HEK293 (cell line): ENCODE results near the gene HS6ST3.

Experiments
- CTCF ChIA-PET: fragments of 350-600 bp; formaldehyde crosslinking; extraction: SDS; loops from one replicate; lab custom pipeline; 2021; ENCODE audit warnings: antibody characterized with exemption; lab: Yijun Ruan, JAX
- POLR2A ChIA-PET: fragments of 300-600 bp; formaldehyde crosslinking; extraction: SDS; loops from one replicate; lab custom pipeline; 2020; ENCODE audit warnings: antibody characterized with exemption, inconsistent platforms; lab: Yijun Ruan, JAX
- H3K27ac ChIP-seq: fragments of 200-500 bp; sonication (Bioruptor generic); 2 replicates; pipeline ENCODE4 v1.5.1; 2014; ENCODE audit warnings: low read depth, low read length, control low read depth, inconsistent platforms; ENCODE audit errors: extremely low read depth
- H3K36me3 ChIP-seq, 2 experiments: fragments of 200-500 bp in 1 of 2; sonication (Bioruptor generic) in 1 of 2; 1 replicate in 1 of 2; 2 replicates in 1 of 2; pipeline ENCODE4 v1.5.1; 2014 to 2017; ENCODE audit warnings: inconsistent platforms in 2 of 2, low read length in 2 of 2; ENCODE audit not compliant: control insufficient read depth in 2 of 2, insufficient read depth in 1 of 2
- H3K4me1 ChIP-seq: fragments of 200-500 bp; sonication (Bioruptor generic); 2 replicates; pipeline ENCODE4 v1.5.1; 2014; ENCODE audit warnings: mild to moderate bottlenecking, low read length, inconsistent platforms; ENCODE audit not compliant: control insufficient read depth, insufficient read depth
- H3K4me3 ChIP-seq: 2 replicates; pipeline ENCODE4 v1.5.1; 2011; ENCODE audit warnings: low read depth, mild to moderate bottlenecking, control low read depth, low read length, moderate library complexity
- H3K9me3 ChIP-seq: fragments of 200-500 bp; sonication (Bioruptor generic); 2 replicates; pipeline ENCODE4 v1.5.1; 2014; ENCODE audit warnings: low read depth, low read length, inconsistent platforms; ENCODE audit not compliant: control insufficient read depth, insufficient read depth
- EGR2 ChIP-seq: fragments of 450-650 bp; formaldehyde crosslinking; IDR thresholded peaks from 2 replicates; pipeline ENCODE4 v1.5.1; 2016; ENCODE audit warnings: low read depth, missing biosample characterization, missing genetic modification characterization
- GLI4 ChIP-seq: fragments of 450-650 bp; formaldehyde crosslinking; IDR thresholded peaks from 2 replicates; pipeline ENCODE4 v1.5.1; 2016; ENCODE audit warnings: missing biosample characterization, missing genetic modification characterization
- HOXD13 ChIP-seq: sonication (generic); formaldehyde crosslinking; IDR thresholded peaks from 2 replicates; pipeline ENCODE4 v1.8.0; 2022; ENCODE audit warnings: missing genetic modification reagents, borderline replicate concordance
- INSM2 ChIP-seq: fragments of 450-650 bp; formaldehyde crosslinking; IDR thresholded peaks from 2 replicates; pipeline ENCODE4 v1.5.1; 2016; ENCODE audit warnings: missing biosample characterization, missing genetic modification characterization
- OSR2 ChIP-seq: fragments of 450-650 bp; formaldehyde crosslinking; IDR thresholded peaks from 2 replicates; pipeline ENCODE4 v1.5.1; 2016; ENCODE audit warnings: missing biosample characterization, missing genetic modification characterization
- RBAK ChIP-seq: fragments of 450-650 bp; formaldehyde crosslinking; IDR thresholded peaks from 2 replicates; pipeline ENCODE4 v1.5.1; 2016; ENCODE audit warnings: missing biosample characterization, missing genetic modification characterization
- ZBTB49 ChIP-seq: fragments of 450-650 bp; formaldehyde crosslinking; IDR thresholded peaks from 2 replicates; pipeline ENCODE4 v1.5.1; 2016; ENCODE audit warnings: missing biosample characterization, missing genetic modification characterization, low read depth
- ZNF121 ChIP-seq: fragments of 450-650 bp; formaldehyde crosslinking; IDR thresholded peaks from 2 replicates; pipeline ENCODE4 v1.5.1; 2016; ENCODE audit warnings: missing biosample characterization, missing genetic modification characterization
- ZNF248 ChIP-seq: fragments of 450-650 bp; formaldehyde crosslinking; IDR thresholded peaks from 2 replicates; pipeline ENCODE4 v1.5.1; 2017; ENCODE audit warnings: missing biosample characterization, missing genetic modification characterization
- ZNF302 ChIP-seq: fragments of 450-650 bp; formaldehyde crosslinking; IDR thresholded peaks from 2 replicates; pipeline ENCODE4 v1.5.1; 2016; ENCODE audit warnings: missing biosample characterization, missing genetic modification characterization, low read depth
- ZNF350 ChIP-seq: fragments of 450-650 bp; formaldehyde crosslinking; IDR thresholded peaks from 2 replicates; pipeline ENCODE4 v1.5.0; 2017; ENCODE audit warnings: missing biosample characterization, mild to moderate bottlenecking, missing genetic modification characterization
- ZNF37A ChIP-seq: fragments of 450-650 bp; IDR thresholded peaks from 2 replicates; pipeline ENCODE4 v1.5.1; 2018; ENCODE audit warnings: missing biosample characterization, missing genetic modification characterization
- ZNF544 ChIP-seq: fragments of 450-650 bp; formaldehyde crosslinking; IDR thresholded peaks from 2 replicates; pipeline ENCODE4 v1.5.0; 2017; ENCODE audit warnings: missing biosample characterization, missing genetic modification characterization
- ZNF585B ChIP-seq: fragments of 450-650 bp; formaldehyde crosslinking; IDR thresholded peaks from 2 replicates; pipeline ENCODE4 v1.5.1; 2016; ENCODE audit warnings: missing biosample characterization, missing genetic modification characterization
- ZNF658 ChIP-seq: fragments of 450-650 bp; formaldehyde crosslinking; IDR thresholded peaks from 2 replicates; pipeline ENCODE4; 2016; ENCODE audit warnings: missing biosample characterization, missing genetic modification characterization
- ZNF76 ChIP-seq: fragments of 450-650 bp; formaldehyde crosslinking; IDR thresholded peaks from 2 replicates; pipeline ENCODE4; 2016; ENCODE audit warnings: low read depth, missing biosample characterization, missing genetic modification characterization, borderline replicate concordance
- TF ChIP-seq, protein P1 (sequence below): fragments of 450-650 bp; formaldehyde crosslinking; conservative IDR thresholded peaks from 2 replicates; pipeline ENCODE4 v1.5.1; 2016; ENCODE audit warnings: low read depth, missing biosample characterization, missing genetic modification characterization
- TF ChIP-seq, protein P2 (sequence below): fragments of 450-650 bp; formaldehyde crosslinking; IDR thresholded peaks from 2 replicates; pipeline ENCODE4 v1.5.1; 2016; ENCODE audit warnings: missing biosample characterization, missing genetic modification characterization, low read depth

Gene HS6ST3

GRCh38 chr13:96650301-96650886 is 560.5 kb downstream of the HS6ST3 start:
- POLR2A ChIA-PET: no interaction called here
- no peaks in the 10 kb centered on the region for H3K36me3 ChIP-seq
- no peak overlapping the region for H3K4me3 ChIP-seq
- H3K27ac ChIP-seq: no peak overlapping the region
- TF ChIP-seq GLI4 (tag by site-specific recombination) (no peak), ZNF302 (tag by site-specific recombination) (no peak), INSM2 (tag by site-specific recombination) (no peak), ZBTB49 (tag by site-specific recombination) (no peak), ZNF37A (tag by site-specific recombination) (no peak), ZNF544 (no peak), ZNF121 (tag by site-specific recombination) (no peak), ZNF248 (tag by site-specific recombination) (no peak), ZNF76 (tag by site-specific recombination) (no peak)
- TF ChIP-seq, protein P1, sequence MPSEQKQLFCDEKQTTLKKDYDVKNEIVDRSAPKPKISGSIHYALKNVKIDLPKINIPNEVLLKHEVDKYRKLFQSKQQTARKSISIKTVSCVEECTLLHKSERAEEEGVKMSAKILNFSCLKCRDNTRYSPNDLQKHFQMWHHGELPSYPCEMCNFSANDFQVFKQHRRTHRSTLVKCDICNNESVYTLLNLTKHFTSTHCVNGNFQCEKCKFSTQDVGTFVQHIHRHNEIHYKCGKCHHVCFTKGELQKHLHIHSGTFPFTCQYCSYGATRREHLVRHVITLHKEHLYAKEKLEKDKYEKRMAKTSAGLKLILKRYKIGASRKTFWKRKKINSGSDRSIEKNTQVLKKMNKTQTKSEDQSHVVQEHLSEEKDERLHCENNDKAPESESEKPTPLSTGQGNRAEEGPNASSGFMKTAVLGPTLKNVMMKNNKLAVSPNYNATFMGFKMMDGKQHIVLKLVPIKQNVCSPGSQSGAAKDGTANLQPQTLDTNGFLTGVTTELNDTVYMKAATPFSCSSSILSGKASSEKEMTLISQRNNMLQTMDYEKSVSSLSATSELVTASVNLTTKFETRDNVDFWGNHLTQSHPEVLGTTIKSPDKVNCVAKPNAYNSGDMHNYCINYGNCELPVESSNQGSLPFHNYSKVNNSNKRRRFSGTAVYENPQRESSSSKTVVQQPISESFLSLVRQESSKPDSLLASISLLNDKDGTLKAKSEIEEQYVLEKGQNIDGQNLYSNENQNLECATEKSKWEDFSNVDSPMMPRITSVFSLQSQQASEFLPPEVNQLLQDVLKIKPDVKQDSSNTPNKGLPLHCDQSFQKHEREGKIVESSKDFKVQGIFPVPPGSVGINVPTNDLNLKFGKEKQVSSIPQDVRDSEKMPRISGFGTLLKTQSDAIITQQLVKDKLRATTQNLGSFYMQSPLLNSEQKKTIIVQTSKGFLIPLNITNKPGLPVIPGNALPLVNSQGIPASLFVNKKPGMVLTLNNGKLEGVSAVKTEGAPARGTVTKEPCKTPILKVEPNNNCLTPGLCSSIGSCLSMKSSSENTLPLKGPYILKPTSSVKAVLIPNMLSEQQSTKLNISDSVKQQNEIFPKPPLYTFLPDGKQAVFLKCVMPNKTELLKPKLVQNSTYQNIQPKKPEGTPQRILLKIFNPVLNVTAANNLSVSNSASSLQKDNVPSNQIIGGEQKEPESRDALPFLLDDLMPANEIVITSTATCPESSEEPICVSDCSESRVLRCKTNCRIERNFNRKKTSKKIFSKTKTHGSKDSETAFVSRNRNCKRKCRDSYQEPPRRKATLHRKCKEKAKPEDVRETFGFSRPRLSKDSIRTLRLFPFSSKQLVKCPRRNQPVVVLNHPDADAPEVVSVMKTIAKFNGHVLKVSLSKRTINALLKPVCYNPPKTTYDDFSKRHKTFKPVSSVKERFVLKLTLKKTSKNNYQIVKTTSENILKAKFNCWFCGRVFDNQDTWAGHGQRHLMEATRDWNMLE (tag by site-specific recombination): no peak
- CTCF ChIA-PET: no interaction called here
- no peaks in the 10 kb centered on the region for H3K9me3 ChIP-seq
- H3K4me1 ChIP-seq: no peaks in the 10 kb centered on the region

- Histone ChIP-seq H3K27ac (no peak overlapping the region), H3K9me3 (no peaks in the 10 kb centered on the region), H3K4me1 (no peaks in the 10 kb centered on the region), H3K4me3 (no peak overlapping the region)
- CTCF ChIA-PET: no interaction called here
- TF ChIP-seq EGR2 (tag by site-specific recombination) (no peak), ZNF350 (tag by site-specific recombination) (no peak), HOXD13 (CRISPR knock-in tag) (no peak), ZNF658 (tag by site-specific recombination) (no peak), RBAK (tag by site-specific recombination) (no peak), ZNF585B (tag by site-specific recombination) (no peak), OSR2 (tag by site-specific recombination) (no peak)
- TF ChIP-seq, protein P2, sequence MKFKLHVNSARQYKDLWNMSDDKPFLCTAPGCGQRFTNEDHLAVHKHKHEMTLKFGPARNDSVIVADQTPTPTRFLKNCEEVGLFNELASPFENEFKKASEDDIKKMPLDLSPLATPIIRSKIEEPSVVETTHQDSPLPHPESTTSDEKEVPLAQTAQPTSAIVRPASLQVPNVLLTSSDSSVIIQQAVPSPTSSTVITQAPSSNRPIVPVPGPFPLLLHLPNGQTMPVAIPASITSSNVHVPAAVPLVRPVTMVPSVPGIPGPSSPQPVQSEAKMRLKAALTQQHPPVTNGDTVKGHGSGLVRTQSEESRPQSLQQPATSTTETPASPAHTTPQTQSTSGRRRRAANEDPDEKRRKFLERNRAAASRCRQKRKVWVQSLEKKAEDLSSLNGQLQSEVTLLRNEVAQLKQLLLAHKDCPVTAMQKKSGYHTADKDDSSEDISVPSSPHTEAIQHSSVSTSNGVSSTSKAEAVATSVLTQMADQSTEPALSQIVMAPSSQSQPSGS (tag by site-specific recombination): no peak
- TF ChIP-seq, all 188 proteins: peak for 0
- POLR2A ChIA-PET: no interaction called here
- no peaks in the 10 kb centered on the region for H3K36me3 ChIP-seq
These were observed 561.7 kb downstream of the HS6ST3 start for GRCh38 chr13:96651598-96651997.
